SKM-1 (cell line): Measurements from ENCODE around the gene SLC19A2.
"Not testable (repeated sequence)": the region's sequence is repeated elsewhere in the genome, so short reads cannot be mapped to it uniquely, and the experiment has no call there.

ENCODE experiments used
- DNase-seq: peaks from one replicate; lab custom pipeline; 2025; ENCODE audit not compliant: unreplicated experiment; lab: John Stamatoyannopoulos, UW

The SLC19A2 gene

GRCh38 chr1:169509354-169509753 is 23.6 kb upstream of the SLC19A2 start:
- no peak for DNase-seq

- no peak for DNase-seq
Observed at GRCh38 chr1:169508432-169509338, 22.9 kb upstream of the SLC19A2 start.

GRCh38 chr1:169507413-169507812 is 21.7 kb upstream of the SLC19A2 start:
- DNase-seq: no peak

DNA sequence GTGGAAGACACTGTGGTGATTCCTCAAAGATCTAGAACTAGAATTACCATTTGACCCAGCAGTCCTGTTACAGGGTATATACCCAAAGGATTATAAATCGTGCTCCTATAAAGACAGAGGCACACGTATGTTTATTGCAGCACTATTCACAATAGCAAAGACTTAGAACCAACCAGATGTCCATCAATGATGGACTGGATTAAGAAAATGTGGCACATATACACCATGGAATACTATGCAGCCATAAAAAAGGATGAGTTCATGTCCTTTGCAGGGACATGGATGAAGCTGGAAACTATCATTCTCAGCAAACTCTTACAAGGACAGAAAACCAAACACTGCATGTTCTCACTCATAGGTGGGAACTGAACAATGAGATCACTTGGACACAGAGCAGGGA is 17.9 kb upstream of the SLC19A2 start:
- not testable (repeated sequence) for DNase-seq

GRCh38 chr1:169499807-169500206 is 14.1 kb upstream of the SLC19A2 start:
- no peak for DNase-seq

- no peak for DNase-seq
Observed at GRCh38 chr1:169497317-169497716, 11.6 kb upstream of the SLC19A2 start.

- no peak for DNase-seq
Observed at GRCh38 chr1:169495916-169496315, 10.2 kb upstream of the SLC19A2 start.

DNA sequence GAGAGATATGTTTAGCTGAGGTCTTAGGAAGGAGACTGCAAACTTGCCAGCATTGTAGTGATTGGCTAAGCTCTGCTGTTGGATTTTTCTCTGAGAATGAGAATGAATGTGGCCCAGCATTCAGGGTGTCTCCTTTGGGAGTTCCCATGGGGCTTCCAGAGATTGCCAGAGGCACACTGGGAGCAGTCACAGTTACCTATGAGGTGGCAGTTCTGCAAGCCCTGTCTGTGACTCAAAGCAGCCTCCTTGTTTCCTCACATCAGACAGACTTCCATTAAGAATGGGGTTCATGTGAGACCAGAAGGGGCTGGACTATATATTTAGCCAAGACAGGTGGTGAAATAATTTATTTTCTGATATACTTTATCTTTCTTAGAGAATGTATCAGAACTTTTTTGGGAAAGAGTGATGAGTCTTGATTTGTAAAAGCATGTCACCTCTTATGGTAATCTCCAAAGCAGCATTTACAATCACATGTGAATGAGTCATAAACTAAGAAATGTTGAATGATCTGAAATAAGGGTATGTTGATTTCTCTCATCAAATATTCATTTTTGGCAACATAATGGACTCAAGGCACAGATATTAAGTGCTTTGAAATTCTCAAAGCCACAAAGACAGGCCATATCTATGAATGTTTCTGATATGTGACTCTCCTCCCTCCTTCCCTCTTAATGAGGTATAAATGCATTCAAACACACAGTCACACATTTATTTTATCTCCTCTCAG is 9.5 kb upstream of the SLC19A2 start:
- no peak for DNase-seq

DNA sequence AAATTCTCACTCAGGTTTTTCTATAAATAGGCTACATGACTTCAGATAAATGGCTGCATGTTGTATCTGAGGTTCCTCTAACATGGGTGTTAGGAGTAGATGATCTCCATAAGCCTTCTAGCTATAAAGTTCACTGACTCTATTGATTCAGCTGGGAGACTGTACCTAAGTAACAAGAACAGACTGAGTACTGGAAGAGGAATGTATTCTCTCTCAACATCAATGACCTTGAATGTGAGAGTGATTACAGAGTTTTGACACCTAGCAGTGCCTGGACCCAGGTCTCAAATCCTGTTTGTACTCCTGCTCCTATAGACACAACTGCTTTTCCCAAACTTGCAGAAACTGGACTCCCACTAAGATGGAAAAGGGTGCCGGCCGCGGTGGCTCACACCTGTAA is 8.6 kb upstream of the SLC19A2 start:
- no peak for DNase-seq

DNA sequence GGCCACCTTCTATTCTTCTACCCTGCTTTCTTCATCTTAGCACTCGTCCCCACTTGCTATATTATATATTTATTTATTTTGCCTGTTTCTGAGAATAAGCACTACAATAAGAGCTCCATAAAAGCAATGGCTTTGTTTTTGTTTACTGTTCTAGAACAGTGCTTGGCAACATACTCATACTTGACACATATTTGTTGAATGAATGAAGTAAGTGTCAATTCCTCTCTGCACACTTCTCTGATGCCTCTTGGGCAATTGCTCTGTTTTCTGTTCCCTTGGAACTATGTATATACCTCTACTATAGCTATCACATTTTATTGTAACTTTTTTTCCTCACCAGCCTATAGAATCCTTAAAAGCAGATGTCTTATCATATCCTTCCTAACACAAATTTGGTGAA is 7.5 kb upstream of the SLC19A2 start:
- DNase-seq: no peak

DNA sequence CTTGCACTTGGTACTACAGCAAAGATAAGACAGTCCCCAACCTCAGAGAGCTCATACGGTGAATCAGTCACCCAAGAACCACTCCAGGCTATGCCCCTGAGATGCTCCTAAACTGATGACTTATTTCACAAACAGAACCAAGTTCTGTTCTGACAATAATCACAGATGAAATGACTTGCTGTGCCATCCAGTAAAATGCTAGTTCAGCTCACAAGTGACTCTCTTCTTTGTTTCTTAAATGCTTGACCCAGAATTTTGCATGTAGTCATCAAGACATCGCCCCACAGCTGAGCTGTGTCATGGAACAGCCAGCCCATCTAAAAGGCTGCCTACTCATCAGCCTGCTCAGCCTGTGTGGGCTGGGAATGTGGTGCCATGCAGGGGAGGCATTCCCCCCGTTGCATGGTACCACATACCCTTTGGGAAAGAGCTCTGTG is 6.1 kb upstream of the SLC19A2 start:
- DNase-seq: no peak

GRCh38 chr1:169488157-169488556 is 2.4 kb upstream of the SLC19A2 start:
- DNase-seq: no peak

DNA sequence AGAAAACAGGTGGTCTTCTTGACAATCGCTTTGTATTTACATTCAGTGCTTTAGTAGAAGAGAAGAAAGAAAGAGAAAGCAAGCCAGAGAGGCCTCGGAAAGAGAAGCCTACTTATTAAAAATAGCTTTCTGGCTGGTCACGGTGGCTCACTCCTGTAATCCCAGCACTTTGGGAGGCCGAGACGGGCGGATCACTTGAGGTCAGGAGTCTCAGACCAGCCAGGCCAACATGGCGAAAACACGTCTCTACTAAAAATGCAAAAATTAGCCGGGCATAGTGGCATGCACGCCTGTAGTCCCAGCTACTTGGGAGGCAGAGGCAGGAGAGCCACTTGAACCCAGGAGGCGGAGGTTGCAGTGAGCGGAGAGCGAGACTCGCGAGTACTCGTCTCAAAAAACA is 1.8 kb upstream of the SLC19A2 start:
- DNase-seq: no peak

DNA sequence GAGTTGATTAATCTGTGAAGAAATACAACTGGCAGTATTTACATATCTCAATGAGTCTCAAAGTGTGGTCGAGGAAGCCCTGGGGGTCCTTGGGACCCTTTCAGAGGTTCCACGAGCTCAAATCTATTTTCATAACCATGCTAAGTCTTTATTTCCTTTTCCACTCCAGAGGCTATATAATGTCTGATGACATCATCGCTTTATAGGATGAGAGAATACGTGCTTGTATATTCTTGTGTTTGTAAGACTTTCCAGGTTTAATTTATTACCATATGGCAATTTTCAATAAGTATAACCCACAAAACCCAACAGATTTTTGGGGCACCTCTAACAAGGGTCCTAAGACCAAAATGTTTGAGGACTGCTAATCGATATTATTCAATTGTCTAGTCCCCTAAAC is 1.4 kb upstream of the SLC19A2 start:
- no peak for DNase-seq

DNA sequence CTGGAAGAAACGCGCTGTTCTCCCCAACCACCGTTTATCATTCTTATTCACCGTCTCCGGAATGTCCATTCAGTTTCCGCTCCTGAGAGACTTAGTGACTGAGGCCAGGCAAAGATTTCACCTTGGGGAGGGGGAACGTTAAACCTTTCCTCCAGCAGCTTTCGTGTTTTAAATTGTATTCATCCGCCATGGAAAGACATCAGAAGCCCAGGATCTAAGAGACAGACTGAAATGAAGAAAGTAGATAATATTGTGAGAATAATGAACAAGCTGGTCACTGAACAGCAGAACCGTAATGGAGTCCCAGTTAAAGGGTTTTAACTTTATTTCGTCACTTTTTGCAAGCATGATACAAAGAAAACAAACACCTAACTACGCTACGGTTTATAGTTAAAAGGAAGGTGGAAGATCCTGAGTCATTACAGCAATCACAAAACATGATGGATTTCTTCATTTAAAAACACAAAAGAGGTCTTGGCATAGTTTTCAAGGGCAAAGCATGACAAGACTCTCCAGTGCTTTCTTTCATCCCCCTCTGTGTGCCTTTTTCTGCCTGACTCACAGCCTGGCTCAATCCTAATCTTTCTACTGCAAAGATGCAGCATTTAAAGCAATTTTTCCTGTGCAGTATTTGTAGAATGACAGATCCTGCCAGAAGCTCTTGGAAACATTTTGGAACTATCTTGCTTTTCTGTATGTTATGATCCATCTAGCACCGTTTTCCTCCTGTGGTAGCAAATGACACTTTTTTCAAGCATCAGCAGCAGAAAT is 722 bp upstream of the SLC19A2 start:
- no peak for DNase-seq

DNA sequence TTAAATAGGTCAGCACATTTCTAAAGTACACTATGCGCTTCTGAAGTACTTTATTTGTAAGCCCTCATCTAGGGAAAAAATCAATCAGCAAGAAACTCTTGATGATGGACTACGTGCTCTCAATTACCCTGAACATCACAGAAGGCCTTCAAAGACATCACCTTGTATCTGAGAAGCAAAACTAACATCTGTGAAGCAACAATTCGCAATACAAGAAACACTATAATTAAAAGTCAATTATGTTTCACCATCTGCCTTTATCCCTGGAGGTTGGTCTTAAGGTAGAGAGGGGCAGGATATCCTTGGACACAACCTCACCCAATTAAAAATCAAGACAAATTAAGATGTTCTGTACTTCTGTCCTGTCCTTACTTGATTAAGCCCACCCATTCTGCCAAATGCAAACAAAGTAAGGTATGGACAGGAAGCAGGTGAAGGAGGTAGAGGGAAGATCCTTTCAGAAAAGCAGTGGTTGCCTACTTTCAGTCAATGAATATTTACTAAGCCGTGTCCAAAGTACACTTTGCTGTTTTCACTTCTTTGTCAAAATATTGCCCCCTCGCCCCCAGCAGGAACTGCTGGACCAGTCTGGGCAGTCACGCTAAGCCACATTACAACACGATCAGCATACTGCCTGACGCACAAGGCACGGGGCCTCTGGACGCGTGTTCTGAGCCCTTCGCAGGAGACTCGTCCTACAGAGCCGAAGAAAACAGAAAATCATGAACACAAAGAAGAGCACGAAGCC is 887 bp downstream of the SLC19A2 start:
- DNase-seq: no peak

- DNase-seq: no peak
Observed at GRCh38 chr1:169484101-169484500, 1.6 kb downstream of the SLC19A2 start.

DNA sequence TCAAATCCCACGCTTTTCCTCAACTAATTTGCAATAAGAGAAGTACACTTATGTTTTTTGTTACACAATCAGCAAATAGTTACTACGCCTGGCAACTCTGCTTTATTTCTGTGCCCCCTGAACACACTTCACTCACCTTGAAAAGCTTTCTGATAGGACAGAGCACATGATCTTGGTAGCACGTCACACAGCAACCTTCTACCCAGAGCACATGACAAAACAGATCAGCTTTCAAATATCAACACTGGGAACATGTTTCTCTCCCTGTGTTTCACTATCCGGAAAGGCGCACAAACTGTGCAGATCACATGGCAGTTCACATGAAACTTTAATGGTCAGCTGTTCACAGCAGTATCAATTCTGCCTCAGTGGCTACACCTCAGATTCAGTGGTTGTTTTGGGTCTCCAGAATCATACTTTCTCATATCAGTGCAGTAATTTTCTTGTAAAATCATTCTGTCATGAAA is 2.2 kb downstream of the SLC19A2 start:
- DNase-seq: no peak

- no peak for DNase-seq
Observed at GRCh38 chr1:169479363-169480066, 6.2 kb downstream of the SLC19A2 start.

DNA sequence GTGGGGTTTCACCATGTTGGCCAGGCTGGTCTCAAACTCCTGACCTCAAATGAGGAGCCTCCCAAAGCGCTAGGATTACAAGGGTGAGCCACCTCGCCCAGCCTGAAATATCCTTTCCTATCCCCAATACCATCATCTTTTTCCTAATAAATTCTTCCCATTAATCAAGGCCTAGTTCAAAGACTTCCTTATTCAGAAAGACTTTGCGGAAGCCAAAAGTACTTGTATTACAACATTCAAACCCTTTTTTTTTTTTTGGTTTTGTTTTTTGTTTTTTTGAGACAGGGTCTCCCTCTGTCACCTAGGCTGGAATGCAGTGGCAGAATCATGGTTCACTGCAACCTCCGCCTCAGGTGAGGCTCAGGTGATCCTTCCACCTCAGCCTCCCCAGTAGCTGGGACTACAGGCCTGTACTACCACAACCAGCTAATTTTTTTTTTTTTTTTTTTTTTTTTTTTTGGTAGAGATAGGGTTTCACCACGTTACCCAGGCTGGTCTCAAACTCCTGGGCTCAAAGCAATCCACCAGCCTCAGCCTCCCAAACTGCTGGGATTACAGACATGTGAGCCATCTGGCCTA is 7.6 kb downstream of the SLC19A2 start:
- DNase-seq: no peak
